Neural crest cell (in vitro differentiated cells): ENCODE data around the gene GPR141. TPM values are rescaled to one million over a fixed set of nuclear protein-coding genes. Genes with fewer than 3 reads are reported as not detected.

Experiments
- DNase-seq: peaks from one replicate; pipeline ENCODE4 v3.0.0; 2021; ENCODE audit warnings: low read depth, mixed read lengths, low spot score
- H3K27ac Mint-ChIP-seq: one replicate; pipeline ENCODE4 v1.8.0; 2021; ENCODE audit warnings: mild to moderate bottlenecking, mixed read lengths; ENCODE audit not compliant: unreplicated experiment
- H3K27me3 Mint-ChIP-seq: 2 replicates; pipeline ENCODE4 v1.8.0; 2021; ENCODE audit warnings: low read depth, mild to moderate bottlenecking, mixed read lengths
- H3K36me3 Mint-ChIP-seq: 2 replicates; pipeline ENCODE4 v1.8.0; 2021; ENCODE audit warnings: low read depth, mild to moderate bottlenecking, mixed read lengths
- H3K4me1 Mint-ChIP-seq: 2 replicates; pipeline ENCODE4 v1.8.0; 2021; ENCODE audit warnings: mixed read lengths
- H3K4me3 Mint-ChIP-seq: one replicate; pipeline ENCODE4 v1.8.0; 2021; ENCODE audit warnings: mild to moderate bottlenecking, mixed read lengths
- H3K9me3 Mint-ChIP-seq: 2 replicates; pipeline ENCODE4 v1.8.0; 2021; ENCODE audit warnings: mixed read lengths
- total RNA-seq: library from RNA; stranded (reverse); gene quantifications from 2 replicates; pipeline ENCODE4 v1.2.1, GENCODE V29; 2021
- TF ChIP-seq, protein P1 (sequence below): fragments of 200-600 bp; sonication (generic); conservative IDR thresholded peaks from 2 replicates; pipeline ENCODE4 v1.5.0; 2021; ENCODE audit warnings: antibody characterized with exemption, mild to moderate bottlenecking

GPR141 gene
- total RNA-seq, 1 donor from 2014 or later: 0.26 TPM

DNA sequence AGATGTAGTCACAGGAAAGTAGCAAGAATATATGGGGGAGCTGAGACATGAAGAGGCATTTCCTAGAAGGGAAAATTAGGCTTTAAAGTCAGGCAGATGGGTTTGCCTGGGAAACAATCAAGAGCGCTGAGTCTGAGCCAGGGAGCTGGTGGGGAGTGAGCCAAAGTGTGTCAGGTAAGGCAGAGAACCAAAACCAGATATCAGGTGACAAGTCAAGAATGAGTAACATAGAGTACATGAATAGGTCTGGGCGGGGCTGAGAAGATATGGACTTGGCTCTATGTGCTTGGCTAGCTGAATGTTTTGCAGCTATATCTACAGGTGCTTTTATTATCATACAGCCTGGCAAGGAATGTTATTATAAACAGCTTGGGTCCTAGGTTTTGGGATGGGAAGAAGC, 49.3 kb downstream of the GPR141 start:
- no peaks in the 10 kb centered on the region for H3K36me3 Mint-ChIP-seq
- no peaks in the 10 kb centered on the region for H3K27me3 Mint-ChIP-seq

DNA sequence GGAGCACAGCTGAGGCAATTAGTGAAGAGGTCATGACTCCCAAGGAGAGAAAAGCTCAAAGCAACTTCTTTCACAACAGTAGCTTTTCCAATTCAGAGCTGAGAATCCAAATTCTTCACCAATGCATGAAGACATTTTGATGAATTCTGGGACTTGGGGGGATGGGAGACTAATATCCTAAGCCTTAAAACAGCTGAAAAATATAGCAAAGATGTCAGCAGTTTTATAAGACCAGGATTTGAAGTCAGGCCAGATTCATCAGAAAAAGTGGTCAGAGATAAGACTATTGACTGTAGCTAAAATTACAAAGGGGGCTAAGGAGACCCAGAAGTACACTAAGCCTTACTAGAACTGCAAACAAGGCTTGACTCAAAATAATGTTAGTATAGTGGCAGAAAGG, 51.6 kb downstream of the GPR141 start:
- H3K27me3 Mint-ChIP-seq: no peaks in the 10 kb centered on the region
- no peak overlapping the region for H3K4me3 Mint-ChIP-seq
- no peak overlapping the region for H3K27ac Mint-ChIP-seq
- H3K9me3 Mint-ChIP-seq: no peaks in the 10 kb centered on the region
- H3K36me3 Mint-ChIP-seq: no peaks in the 10 kb centered on the region
- DNase-seq: no peak
- no peaks in the 10 kb centered on the region for H3K4me1 Mint-ChIP-seq
- TF ChIP-seq, protein P1, sequence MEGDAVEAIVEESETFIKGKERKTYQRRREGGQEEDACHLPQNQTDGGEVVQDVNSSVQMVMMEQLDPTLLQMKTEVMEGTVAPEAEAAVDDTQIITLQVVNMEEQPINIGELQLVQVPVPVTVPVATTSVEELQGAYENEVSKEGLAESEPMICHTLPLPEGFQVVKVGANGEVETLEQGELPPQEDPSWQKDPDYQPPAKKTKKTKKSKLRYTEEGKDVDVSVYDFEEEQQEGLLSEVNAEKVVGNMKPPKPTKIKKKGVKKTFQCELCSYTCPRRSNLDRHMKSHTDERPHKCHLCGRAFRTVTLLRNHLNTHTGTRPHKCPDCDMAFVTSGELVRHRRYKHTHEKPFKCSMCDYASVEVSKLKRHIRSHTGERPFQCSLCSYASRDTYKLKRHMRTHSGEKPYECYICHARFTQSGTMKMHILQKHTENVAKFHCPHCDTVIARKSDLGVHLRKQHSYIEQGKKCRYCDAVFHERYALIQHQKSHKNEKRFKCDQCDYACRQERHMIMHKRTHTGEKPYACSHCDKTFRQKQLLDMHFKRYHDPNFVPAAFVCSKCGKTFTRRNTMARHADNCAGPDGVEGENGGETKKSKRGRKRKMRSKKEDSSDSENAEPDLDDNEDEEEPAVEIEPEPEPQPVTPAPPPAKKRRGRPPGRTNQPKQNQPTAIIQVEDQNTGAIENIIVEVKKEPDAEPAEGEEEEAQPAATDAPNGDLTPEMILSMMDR: no peak

More for the DNA sequence above, 49.3 kb downstream of the GPR141 start:
- DNase-seq: no peak
- Mint-ChIP-seq H3K4me1 (no peaks in the 10 kb centered on the region), H3K9me3 (no peaks in the 10 kb centered on the region), H3K4me3 (no peak overlapping the region), H3K27ac (no peak overlapping the region)
- TF ChIP-seq, protein P1: no peak

DNA sequence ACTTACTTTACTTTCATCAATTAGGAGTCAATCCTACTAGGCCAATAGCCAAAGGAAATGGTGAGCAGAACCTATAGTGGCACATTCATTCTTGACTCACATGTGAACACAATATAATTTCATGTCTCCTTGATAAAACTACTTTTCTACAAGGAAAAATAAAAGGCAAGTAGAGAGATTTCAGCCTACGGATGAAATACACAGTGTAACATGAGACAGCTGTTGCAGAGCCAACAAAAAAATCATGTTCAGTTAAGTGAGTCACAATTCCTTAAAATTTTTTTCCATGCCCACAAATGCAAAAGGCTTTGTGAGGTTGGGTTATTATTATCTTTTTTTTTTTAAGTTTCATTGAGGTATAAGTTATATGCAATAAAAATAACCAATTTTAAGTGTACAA, 54.8 kb downstream of the GPR141 start:
- H3K4me1 Mint-ChIP-seq: no peaks in the 10 kb centered on the region
- H3K9me3 Mint-ChIP-seq: peaks cover 3% of the 10 kb centered on the region
- TF ChIP-seq, protein P1: no peak
- no peaks in the 10 kb centered on the region for H3K36me3 Mint-ChIP-seq
- no peak overlapping the region for H3K27ac Mint-ChIP-seq
- DNase-seq: no peak
- no peaks in the 10 kb centered on the region for H3K27me3 Mint-ChIP-seq
- H3K4me3 Mint-ChIP-seq: no peak overlapping the region

GRCh38 chr7:37740398-37740797, 56.8 kb downstream of the GPR141 start:
- H3K4me3 Mint-ChIP-seq: no peak overlapping the region
- H3K9me3 Mint-ChIP-seq: peaks cover 3% of the 10 kb centered on the region
- no peaks in the 10 kb centered on the region for H3K4me1 Mint-ChIP-seq
- H3K27ac Mint-ChIP-seq: no peak overlapping the region
- H3K36me3 Mint-ChIP-seq: no peaks in the 10 kb centered on the region
- TF ChIP-seq, protein P1: no peak
- no peak for DNase-seq
- H3K27me3 Mint-ChIP-seq: no peaks in the 10 kb centered on the region

DNA sequence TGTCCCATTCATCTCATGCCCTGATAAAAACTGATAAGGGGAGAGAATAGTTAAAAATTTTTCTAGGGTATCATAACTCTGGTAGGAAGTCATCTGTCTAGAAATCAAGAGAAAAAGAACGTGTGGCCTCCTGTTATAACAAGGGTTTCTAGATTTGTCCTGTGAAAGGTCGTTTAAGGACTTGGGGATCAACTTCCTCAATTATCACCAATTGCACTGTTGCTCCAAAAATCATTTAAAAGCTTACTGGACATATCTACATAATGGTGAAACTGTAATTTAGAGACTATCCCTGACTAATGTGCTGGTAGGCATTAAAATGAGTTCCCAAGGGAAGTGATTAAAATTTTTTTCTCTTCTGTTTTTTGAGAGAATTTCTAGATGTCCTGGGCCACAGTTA, 58.2 kb downstream of the GPR141 start:
- H3K36me3 Mint-ChIP-seq: no peaks in the 10 kb centered on the region

More for the DNA sequence above, 58.2 kb downstream of the GPR141 start:
- peaks cover 3% of the 10 kb centered on the region for H3K9me3 Mint-ChIP-seq
- no peaks in the 10 kb centered on the region for H3K27me3 Mint-ChIP-seq
- H3K4me3 Mint-ChIP-seq: no peak overlapping the region
- DNase-seq: no peak
- TF ChIP-seq, protein P1: no peak
- no peak overlapping the region for H3K27ac Mint-ChIP-seq
- no peaks in the 10 kb centered on the region for H3K4me1 Mint-ChIP-seq
